Fibroblast of lung (primary cell): Measurements from ENCODE around the gene CCDC3.

ENCODE experiments used
- EZH2 ChIP-seq: IDR thresholded peaks from 2 replicates; pipeline ENCODE4 v1.5.1; 2012; ENCODE audit warnings: low read length, control low read depth, mild to moderate bottlenecking; ENCODE audit errors: missing control alignments
- TF ChIP-seq, protein P1 (sequence below), 2 donors: IDR thresholded peaks in 1 of 2; conservative IDR thresholded peaks in 1 of 2; 1 replicate in 1 of 2; 2 replicates in 1 of 2; pipeline ENCODE4 v1.5.1; 2011 to 2012; ENCODE audit warnings: low read length in 2 of 2, control low read depth in 1 of 2, inconsistent platforms in 1 of 2, low read depth in 1 of 2, mild to moderate bottlenecking in 1 of 2

- TF ChIP-seq, protein P1, sequence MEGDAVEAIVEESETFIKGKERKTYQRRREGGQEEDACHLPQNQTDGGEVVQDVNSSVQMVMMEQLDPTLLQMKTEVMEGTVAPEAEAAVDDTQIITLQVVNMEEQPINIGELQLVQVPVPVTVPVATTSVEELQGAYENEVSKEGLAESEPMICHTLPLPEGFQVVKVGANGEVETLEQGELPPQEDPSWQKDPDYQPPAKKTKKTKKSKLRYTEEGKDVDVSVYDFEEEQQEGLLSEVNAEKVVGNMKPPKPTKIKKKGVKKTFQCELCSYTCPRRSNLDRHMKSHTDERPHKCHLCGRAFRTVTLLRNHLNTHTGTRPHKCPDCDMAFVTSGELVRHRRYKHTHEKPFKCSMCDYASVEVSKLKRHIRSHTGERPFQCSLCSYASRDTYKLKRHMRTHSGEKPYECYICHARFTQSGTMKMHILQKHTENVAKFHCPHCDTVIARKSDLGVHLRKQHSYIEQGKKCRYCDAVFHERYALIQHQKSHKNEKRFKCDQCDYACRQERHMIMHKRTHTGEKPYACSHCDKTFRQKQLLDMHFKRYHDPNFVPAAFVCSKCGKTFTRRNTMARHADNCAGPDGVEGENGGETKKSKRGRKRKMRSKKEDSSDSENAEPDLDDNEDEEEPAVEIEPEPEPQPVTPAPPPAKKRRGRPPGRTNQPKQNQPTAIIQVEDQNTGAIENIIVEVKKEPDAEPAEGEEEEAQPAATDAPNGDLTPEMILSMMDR (conservative IDR thresholded peaks at IDR 0.05 in 1 of 2, IDR thresholded peaks at IDR 0.05 in 1 of 2; ENCODE audit: low read depth in 1 of 2, low read length in 2 of 2), result no peak
- no peak for TF ChIP-seq EZH2
Measured at GRCh38 chr10:12995425-12995861, 6.1 kb downstream of the CCDC3 start.
